SK-N-SH treated with all-trans-retinoic acid at 6 μM for 48 hours (cell line): ENCODE results near the gene CD300A.

Experiments used
- ATAC-seq: fragments of 200-7000 bp; cut with Tn5 transposase; 3 replicates; pipeline ENCODE4 v1.9.1; 2020; ENCODE audit warnings: mild to moderate bottlenecking, moderate library complexity
- BACH2 ChIP-seq: fragments of 250-450 bp; sonication (Bioruptor Pico); IDR thresholded peaks from 2 replicates; pipeline ENCODE4 v1.9.0; 2021; ENCODE audit warnings: mild to moderate bottlenecking, borderline replicate concordance
- CREB5 ChIP-seq: fragments of 250-450 bp; sonication (Bioruptor Pico); IDR thresholded peaks from 2 replicates; pipeline ENCODE4 v1.5.1; 2020; ENCODE audit warnings: low read depth, mild to moderate bottlenecking, moderate library complexity
- CSRNP3 ChIP-seq: fragments of 250-450 bp; sonication (Bioruptor Pico); IDR thresholded peaks from 2 replicates; pipeline ENCODE4 v1.5.1; 2021; ENCODE audit warnings: mild to moderate bottlenecking, moderate library complexity
- ESRRG ChIP-seq: fragments of 250-450 bp; sonication (Bioruptor Pico); IDR thresholded peaks from 2 replicates; pipeline ENCODE4 v1.6.1; 2021; ENCODE audit warnings: mild to moderate bottlenecking
- GLIS3 ChIP-seq: fragments of 250-450 bp; sonication (Bioruptor Pico); IDR thresholded peaks from 2 replicates; pipeline ENCODE4 v1.5.0; 2020; ENCODE audit warnings: mild to moderate bottlenecking, moderate library complexity
- ISL1 ChIP-seq: fragments of 250-450 bp; sonication (Bioruptor Pico); IDR thresholded peaks from 2 replicates; pipeline ENCODE4 v2.1.2; 2022; ENCODE audit warnings: mild to moderate bottlenecking, moderate library complexity
- OSR1 ChIP-seq: fragments of 250-450 bp; sonication (Bioruptor Pico); IDR thresholded peaks from 2 replicates; pipeline ENCODE4 v1.8.0; 2022; ENCODE audit warnings: moderate library complexity, mild to moderate bottlenecking, inconsistent platforms
- PATZ1 ChIP-seq: fragments of 250-450 bp; sonication (Bioruptor Pico); IDR thresholded peaks from 2 replicates; pipeline ENCODE4 v1.8.0; 2020; ENCODE audit warnings: mild to moderate bottlenecking, moderate library complexity, borderline replicate concordance
- POU6F1 ChIP-seq: fragments of 250-450 bp; sonication (Bioruptor Pico); IDR thresholded peaks from 2 replicates; pipeline ENCODE4 v1.8.0; 2021; ENCODE audit warnings: low read depth, mild to moderate bottlenecking, moderate library complexity, borderline replicate concordance
- RARB ChIP-seq: fragments of 250-450 bp; sonication (Bioruptor Pico); IDR thresholded peaks from 2 replicates; pipeline ENCODE4 v1.8.0; 2021; ENCODE audit warnings: mild to moderate bottlenecking, moderate library complexity
- SNAI2 ChIP-seq: fragments of 250-450 bp; sonication (Bioruptor Pico); IDR thresholded peaks from 2 replicates; pipeline ENCODE4 v1.5.0; 2020; ENCODE audit warnings: mild to moderate bottlenecking, moderate library complexity
- TOX ChIP-seq: fragments of 250-450 bp; sonication (Bioruptor Pico); IDR thresholded peaks from 2 replicates; pipeline ENCODE4 v1.8.0; 2021; ENCODE audit warnings: mild to moderate bottlenecking, moderate library complexity, borderline replicate concordance
- ZC3H10 ChIP-seq: fragments of 250-450 bp; sonication (Bioruptor Pico); IDR thresholded peaks from 2 replicates; pipeline ENCODE4 v1.5.1; 2021; ENCODE audit warnings: mild to moderate bottlenecking, moderate library complexity
- ZFP3 ChIP-seq: fragments of 250-450 bp; sonication (Bioruptor Pico); IDR thresholded peaks from 2 replicates; pipeline ENCODE4 v1.5.0; 2020; ENCODE audit warnings: mild to moderate bottlenecking, moderate library complexity
- ZFP30 ChIP-seq: fragments of 450-650 bp; formaldehyde crosslinking; IDR thresholded peaks from 2 replicates; pipeline ENCODE4 v1.5.0; 2022; ENCODE audit warnings: mild to moderate bottlenecking, moderate library complexity
- ZNF70 ChIP-seq: fragments of 450-650 bp; formaldehyde crosslinking; IDR thresholded peaks from 2 replicates; pipeline ENCODE4 v1.5.0; 2020; ENCODE audit warnings: mild to moderate bottlenecking, moderate library complexity
- ZNF8 ChIP-seq: fragments of 450-650 bp; formaldehyde crosslinking; IDR thresholded peaks from 2 replicates; pipeline ENCODE4 v1.5.0; 2020; ENCODE audit warnings: mild to moderate bottlenecking, moderate library complexity

The CD300A gene

GRCh38 chr17:74525781-74526288, 59.4 kb downstream of the CD300A start:
- no peak for ATAC-seq
- TF ChIP-seq ISL1 (CRISPR knock-in tag) = no peak
- TF ChIP-seq TOX (CRISPR knock-in tag) = no peak
- no peak for TF ChIP-seq PATZ1
- no peak for TF ChIP-seq BACH2
- no peak for TF ChIP-seq POU6F1 (CRISPR knock-in tag)
- TF ChIP-seq GLIS3 = no peak
- no peak for TF ChIP-seq SNAI2

- TF ChIP-seq TOX (CRISPR knock-in tag) (no peak), ZFP30 (no peak), PATZ1 (no peak), ESRRG (CRISPR knock-in tag) (no peak), ZNF8 (CRISPR knock-in tag) (no peak), ZNF70 (no peak), RARB (CRISPR knock-in tag) (no peak), OSR1 (CRISPR knock-in tag) (no peak), GLIS3 (no peak), POU6F1 (CRISPR knock-in tag) (no peak)
- no peak for ATAC-seq
Measured at GRCh38 chr17:74526681-74527080, 60.2 kb downstream of the CD300A start.

GRCh38 chr17:74527081-74527480, 60.6 kb downstream of the CD300A start:
- ATAC-seq = no peak
- TF ChIP-seq SNAI2 (no peak), ZC3H10 (CRISPR knock-in tag) (no peak), RARB (CRISPR knock-in tag) (no peak), ZNF8 (CRISPR knock-in tag) (no peak), ZFP30 (no peak), CREB5 (CRISPR knock-in tag) (no peak), ZFP3 (no peak), CSRNP3 (CRISPR knock-in tag) (no peak), ISL1 (CRISPR knock-in tag) (no peak)

GRCh38 chr17:74527756-74528155, 61.3 kb downstream of the CD300A start:
- ATAC-seq = no peak
- TF ChIP-seq CSRNP3 (CRISPR knock-in tag) (no peak), OSR1 (CRISPR knock-in tag) (no peak), ESRRG (CRISPR knock-in tag) (no peak), POU6F1 (CRISPR knock-in tag) (no peak)
